ENCODE results near the gene EFNB3. TPM values are rescaled to one million over a fixed set of nuclear protein-coding genes. Genes with fewer than 3 reads are reported as not detected.
A peak's percentile ranks its signal among the peaks of the same experiment; 100 is the strongest.

The EFNB3 gene
- total RNA-seq, 1 experiment from 2014 or later = 13.1 TPM

DNA sequence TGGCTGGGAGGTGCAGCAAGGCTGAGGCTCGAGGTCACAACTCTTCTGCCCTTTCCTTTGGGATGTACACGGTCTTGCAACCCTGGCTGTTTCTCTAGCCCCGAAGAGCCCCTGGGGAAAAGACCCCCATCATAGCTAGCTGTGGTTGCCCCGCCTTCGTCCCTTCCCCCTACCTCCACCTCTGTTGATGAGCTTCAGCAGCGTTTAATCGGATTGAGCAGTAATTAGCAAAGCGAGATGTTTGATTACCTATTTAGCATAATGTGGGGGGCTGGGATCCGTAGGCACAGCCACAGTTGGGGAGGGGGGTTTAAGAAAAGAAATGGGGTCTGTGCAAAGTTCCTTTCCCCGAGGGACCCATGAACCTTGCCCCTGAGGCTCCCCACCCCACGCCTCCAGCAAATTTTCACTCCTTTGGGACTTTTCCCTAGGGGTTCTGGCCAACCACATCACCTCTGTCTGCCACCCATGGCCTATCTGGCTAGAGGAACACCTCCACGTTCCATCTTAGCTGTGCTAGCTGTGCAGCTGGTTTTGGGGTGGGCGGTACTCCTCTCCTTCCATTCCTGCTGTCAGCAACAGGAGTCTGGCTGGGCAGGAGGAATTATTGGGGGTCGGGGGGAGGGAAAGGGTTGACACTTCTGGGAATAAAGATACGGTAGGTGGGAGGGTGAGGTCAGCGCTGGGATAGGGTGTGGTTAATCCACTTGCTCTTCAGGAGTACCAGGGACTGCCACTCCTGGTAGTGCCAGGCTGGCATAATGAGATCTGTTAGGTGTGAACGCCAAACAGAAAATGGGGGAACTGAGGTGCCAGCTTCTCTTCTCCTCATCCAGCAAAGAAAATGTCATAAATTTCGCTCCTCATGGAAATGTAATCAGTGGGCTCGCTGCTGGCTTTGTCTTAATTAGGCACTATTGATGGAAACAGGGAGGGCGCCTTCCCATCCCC is 11.2 kb downstream of the EFNB3 start:
- DNase-seq (ENCODE audit: low spot score) = no peak
- in situ Hi-C loops (cut with HindIII; ENCODE audit: low sequenced_read_pairs) = no loop called here

DNA sequence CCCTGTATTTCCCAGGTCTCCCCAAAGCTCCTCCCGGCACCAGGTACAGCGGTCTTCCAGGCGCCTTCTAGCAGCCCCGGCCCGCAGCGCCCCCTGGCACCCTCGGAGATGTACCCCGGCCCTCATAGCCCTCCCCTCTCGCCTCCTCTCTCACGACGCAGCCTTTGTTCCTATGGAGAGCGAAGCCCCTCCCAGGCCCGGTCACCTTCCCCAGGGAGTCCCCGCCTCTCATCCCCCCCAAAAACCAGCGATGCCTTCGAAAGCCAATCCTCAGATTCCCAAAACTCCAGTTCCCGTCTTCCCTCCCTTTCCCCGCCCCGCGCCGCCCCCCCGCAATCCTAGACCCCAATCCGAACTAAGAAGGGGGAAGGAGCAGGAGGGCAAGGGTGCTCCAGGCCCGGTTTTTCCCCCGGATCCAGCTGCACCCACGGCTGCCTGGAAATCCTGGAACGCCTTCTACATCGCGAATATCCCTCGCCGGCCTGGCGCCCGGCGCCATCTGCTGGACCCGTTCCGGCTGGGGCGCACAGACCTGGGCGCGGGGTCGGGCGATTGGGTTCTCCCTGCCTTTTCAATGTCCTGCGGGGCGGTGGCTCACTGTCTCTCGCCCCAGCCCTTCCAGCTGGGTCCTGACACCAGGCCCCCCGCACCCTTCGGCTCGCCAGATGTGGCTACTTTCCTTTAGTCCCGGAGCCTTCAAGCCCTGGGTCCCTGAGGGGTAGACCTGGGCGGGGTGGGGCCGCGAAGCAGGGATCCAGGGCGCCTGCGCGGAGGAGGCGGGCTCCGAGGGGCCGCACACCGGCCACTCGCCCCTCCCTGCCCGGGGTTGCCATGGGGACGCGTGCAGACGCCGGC is 12.1 kb downstream of the EFNB3 start, which contains the start of gene DNAH2:
Gene DNAH2, plus strand, starts transcription at position 844 of the 855 bp plus-strand sequence. CDS start 1,991 bp downstream, outside the sequence.
- peak; percentile 81 for DNase-seq (ENCODE audit: low spot score)
- in situ Hi-C loops (cut with HindIII; ENCODE audit: low sequenced_read_pairs) = no loop called here

DNA sequence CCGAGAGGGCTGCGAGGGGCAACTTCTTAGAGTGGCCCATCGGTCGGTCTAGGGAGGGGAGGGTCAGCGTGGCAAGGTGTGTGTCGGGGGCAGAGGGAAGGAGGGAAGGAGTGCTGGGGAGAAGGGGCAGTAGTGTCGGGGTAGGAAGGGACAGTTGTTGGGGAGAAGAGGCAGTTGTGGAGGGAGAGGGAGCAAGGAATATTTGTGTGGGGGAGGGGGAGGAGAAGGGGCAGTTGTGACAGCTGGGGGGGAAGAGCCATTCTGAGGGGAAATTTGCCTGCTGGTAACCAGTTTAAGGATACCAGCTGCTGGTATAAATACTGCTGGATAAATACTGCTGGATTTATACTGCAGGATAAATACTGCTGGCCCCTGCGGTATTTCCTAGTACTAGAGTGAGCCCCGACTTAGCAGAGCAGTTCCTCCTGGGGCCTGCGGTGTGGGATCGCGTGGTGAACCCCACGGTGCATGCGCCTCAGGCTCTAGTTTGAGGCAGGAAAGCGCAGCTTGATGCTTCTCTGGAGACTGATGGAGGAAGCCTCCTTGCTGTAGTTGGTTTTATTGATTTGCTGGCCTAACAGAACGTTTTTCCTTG is 12.9 kb downstream of the EFNB3 start:
- in situ Hi-C loops (cut with HindIII; ENCODE audit: low sequenced_read_pairs) = no loop called here
- peak; percentile 22 for DNase-seq (ENCODE audit: low spot score)

DNA sequence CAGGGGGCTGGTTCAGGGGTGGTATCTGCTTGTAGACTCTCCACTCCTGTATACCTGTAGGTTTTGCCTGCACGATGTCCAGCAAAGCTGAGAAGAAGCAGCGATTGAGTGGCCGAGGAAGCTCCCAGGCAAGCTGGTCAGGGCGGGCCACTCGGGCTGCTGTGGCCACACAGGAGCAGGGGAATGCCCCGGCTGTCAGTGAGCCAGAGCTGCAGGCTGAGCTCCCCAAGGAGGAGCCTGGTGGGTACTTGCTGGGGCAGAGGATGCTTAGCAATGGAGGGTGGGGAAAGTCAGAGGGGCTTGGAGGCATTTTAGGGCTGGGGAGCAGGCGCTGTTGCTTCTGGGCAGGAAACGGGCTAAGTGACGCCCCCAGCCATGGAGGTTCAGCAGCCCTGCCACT is 14.7 kb downstream of the EFNB3 start:
- in situ Hi-C loops (cut with HindIII; ENCODE audit: low sequenced_read_pairs) = no loop called here
- DNase-seq (ENCODE audit: low spot score) = no peak

DNA sequence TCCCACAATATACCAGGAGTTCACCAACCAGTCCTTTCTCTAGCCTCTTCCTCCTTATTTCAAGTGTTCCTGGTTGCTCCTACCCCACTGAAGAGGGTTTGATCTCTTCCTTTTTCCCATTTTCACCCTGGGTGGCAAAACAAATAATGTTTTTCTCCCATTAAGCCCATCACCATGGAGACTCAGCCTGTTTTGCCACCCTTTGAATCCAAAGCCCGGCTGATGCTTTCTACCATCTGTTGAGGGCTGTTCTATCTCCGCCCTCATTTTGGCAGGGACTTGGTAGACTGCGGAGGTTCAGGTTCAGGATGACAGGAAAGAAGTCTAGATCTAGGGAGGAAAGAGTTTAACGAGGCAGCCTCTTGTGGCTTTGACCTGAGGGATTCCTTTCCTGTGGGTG is 15.1 kb downstream of the EFNB3 start:
- DNase-seq (ENCODE audit: low spot score) = peak; percentile 57
- in situ Hi-C loops (cut with HindIII; ENCODE audit: low sequenced_read_pairs) = no loop called here

DNA sequence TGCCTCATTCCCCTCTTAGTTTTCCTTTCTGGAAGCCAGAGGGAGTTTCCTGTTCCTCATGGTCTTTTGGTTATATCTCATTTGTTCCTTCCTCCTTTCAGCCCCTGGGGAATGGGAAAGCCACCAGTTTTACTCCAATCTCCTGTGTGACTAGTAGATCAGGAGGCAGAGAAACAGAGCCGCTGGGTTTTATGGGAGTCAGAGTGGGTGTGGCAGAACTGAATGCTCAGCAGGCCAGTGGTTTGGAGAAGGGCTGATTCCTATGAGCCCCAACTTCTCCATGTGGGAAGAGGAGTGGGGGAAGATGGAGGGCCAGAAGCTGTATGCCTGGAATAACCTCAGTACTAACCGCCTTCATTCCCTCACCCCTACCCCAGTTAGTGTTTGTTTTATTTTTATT is 16.6 kb downstream of the EFNB3 start:
- in situ Hi-C loops (cut with HindIII; ENCODE audit: low sequenced_read_pairs) = no loop called here
- DNase-seq (ENCODE audit: low spot score) = no peak

DNA sequence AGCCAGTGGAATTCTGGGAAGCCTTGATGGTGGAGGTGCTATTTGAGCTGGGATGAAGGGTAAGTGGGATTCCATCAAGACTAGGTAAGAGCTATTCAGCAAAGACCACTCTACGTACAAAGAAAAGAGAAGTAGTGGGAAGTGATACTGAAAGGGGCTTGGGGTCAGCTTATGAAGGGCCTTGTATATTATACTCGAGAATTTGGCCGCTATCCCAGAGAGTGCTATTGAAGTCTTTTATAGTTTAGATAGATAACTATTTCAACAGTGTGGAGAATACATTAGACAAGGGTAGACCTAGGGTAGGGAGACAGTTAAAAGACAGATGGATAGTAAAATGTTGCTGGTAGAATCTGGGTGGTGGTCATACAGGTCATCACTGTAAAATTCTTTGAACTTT is 22.9 kb downstream of the EFNB3 start:
- in situ Hi-C loops (cut with HindIII; ENCODE audit: low sequenced_read_pairs) = no loop called here
- no peak for DNase-seq (ENCODE audit: low spot score)

DNA sequence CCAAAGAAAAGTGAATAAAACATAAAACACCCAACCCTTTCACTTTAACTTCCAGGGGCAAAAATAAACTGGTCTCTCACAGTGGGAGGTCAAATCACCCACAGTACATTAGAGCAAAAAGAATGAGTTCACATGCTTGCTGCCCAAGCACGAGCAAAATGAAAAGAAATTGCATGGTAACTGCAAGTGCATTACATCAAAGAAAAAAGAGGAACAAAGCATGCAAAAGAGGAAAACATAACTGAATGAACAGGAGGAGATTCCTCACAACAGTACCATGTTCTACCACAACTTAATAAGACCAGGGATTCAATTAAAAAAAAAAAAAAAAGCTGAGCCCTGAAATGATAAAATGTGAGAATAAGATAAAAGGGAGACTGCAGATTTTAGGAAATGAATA is 24.8 kb downstream of the EFNB3 start:
- no peak for DNase-seq (ENCODE audit: low spot score)
- in situ Hi-C loops (cut with HindIII; ENCODE audit: low sequenced_read_pairs) = no loop called here

DNA sequence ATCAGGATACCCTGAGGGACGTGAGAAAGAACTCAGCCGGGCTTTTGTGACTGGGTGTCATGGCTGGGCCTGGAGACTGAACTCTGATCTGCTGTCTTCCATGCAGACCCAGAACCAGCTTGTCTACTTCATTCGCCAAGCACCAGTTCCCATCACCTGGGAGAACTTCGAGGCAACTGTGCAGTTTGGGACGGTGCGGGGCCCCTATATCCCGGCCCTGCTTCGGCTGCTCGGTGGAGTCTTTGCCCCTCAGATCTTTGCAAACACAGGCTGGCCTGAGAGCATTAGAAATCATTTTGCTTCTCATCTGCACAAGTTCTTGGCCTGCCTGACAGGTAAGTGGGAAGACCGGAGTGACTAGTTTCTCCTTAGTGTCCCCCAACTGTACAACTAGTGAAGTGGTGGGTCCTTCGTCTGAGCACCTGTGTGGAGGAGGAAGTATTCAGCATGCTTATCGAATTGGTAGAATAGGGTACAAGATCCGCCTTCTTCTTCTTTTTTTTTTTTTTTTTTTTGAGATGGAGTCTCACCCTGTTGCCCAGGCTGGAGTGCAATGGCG is 28.1 kb downstream of the EFNB3 start:
- DNase-seq (ENCODE audit: low spot score) = no peak
- in situ Hi-C loops (cut with HindIII; ENCODE audit: low sequenced_read_pairs) = no loop called here

DNA sequence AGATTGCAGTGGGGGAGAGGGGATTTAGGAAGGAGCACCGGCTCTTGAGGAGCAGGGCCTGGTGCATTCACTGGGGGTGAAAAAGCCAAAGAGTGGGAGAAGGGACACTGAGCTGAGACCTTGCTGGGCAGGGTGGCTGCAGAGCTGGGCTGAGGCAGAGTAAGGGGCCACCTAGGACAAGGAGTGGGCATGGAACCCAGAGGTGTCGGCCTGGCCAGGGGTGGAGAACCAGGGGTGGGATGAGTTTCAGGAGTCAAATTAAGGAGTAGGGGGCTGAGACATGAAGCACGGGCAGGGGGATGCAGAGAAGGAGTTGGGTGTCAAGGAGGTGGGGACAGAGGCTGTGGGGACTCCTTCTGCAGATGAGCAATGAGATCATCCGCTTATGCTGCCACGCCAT is 32.6 kb downstream of the EFNB3 start:
- no peak for DNase-seq (ENCODE audit: low spot score)
- in situ Hi-C loops (cut with HindIII; ENCODE audit: low sequenced_read_pairs) = no loop called here

DNA sequence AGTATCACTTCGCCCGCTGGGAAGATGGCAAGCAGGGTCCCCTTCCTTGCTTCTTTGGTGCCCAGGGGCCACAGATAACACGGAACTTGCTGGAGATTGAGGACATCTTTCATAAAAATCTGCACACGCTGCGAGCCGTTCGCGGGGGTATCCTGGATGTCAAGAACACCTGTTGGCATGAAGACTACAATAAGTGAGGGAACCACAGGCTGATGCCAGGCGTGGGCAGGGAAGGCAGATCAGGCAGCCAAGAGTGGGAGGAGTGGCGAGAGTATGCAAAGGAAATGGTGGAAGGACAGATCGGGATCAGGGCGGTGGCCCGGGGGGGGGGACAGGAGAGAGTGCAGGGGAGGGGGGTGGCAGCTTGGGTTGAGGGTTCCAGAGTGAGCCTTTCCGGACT is 34.7 kb downstream of the EFNB3 start:
- DNase-seq (ENCODE audit: low spot score) = no peak
- in situ Hi-C loops (cut with HindIII; ENCODE audit: low sequenced_read_pairs) = no loop called here

DNA sequence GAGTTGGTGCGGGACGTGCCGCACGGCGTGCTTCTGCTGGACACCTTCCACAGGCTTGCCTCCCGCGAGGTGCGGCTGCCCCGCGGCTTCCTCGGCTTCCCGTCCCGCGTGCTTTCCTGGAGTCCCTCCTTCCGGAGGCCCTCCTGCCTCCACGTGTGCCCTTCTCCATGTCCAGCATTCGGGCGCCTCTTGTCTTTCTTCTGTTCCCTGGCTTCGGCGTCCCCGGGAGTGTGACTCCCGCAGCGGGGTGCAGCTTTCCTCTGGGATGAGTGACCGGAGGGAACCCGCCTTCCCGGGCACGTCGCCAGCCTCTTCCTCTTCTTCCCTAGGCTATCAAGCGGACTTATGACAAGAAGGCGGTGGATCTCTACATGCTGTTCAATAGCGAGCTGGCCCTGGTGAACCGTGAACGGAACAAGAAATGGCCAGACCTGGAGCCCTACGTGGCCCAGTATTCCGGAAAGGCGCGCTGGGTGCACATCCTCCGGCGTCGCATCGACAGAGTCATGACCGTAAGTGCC is 35.5 kb downstream of the EFNB3 start:
- peak; percentile 18 for DNase-seq (ENCODE audit: low spot score)
- in situ Hi-C loops (cut with HindIII; ENCODE audit: low sequenced_read_pairs) = no loop called here

DNA sequence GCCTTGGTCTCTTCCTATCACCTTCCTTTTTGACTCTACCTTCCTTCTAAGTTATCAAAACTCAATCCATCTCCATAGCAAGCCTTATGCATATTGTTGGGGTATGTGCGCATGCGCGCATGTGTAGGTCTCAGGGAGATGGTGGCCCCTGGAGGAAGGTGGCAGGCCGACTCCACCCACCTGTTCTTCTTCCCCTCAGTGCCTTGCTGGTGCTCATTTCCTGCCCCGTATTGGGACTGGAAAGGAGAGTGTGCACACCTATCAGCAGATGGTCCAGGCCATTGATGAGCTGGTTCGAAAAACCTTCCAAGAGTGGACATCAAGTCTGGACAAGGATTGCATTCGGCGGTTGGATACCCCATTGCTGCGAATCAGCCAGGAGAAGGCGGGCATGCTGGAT is 37.7 kb downstream of the EFNB3 start:
- in situ Hi-C loops (cut with HindIII; ENCODE audit: low sequenced_read_pairs) = no loop called here

DNA sequence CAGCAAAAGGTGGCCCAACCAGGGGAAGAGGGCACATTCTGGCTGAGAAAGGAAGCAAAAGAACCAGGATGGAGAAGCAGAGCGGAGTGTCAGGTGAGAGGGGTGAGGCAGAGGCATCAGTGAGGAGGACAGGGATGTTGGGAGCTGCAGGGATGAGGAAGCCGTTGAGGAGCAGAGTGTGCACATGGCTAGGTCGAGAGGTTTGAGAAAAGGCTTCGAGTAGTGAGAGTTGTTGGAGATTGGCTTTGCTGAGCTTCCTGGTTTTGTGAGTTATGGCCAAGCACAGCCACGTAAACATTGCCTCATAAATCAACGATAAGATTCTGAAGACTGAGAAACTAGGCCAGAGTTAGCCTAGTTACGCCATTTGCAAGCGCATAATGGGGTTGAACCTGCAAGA is 39.4 kb downstream of the EFNB3 start:
- no peak for DNase-seq (ENCODE audit: low spot score)
- in situ Hi-C loops (cut with HindIII; ENCODE audit: low sequenced_read_pairs) = no loop called here

More for the DNA sequence above, 37.7 kb downstream of the EFNB3 start:
- DNase-seq (ENCODE audit: low spot score) = no peak

DNA sequence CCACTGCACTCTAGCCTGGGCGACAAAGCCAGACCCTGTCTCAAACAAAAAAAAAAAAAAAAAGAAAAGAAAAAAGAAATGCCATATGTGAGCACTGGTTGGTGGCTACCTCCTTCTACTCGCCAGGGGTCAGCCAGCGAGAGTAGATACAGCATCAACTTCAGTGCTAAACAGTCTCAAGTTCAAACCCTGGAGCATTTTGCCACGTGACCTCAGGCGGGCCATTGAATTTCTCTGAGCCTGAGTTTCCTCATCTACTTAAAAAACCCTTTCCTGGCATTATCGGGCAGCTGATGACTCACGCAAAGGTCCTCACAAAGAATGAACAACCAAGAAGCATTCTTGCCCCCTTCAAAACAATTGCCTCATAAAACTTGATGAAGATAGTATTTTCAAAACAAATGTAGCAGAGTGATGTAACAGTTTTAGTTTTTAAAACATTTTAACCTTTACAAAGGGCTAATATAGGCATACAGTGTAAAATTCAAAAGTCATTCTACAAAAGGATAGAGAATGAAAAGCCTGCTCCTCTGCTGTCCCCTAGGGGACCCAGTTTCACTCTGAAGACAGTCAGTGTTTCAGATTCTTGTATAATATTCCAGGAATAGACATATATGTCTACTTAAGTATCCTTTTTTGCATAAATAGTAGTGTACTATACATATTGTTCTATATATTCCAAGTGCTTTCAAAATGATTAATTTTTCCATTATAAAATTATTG is 40.9 kb downstream of the EFNB3 start:
- no peak for DNase-seq (ENCODE audit: low spot score)
- in situ Hi-C loops (cut with HindIII; ENCODE audit: low sequenced_read_pairs) = no loop called here

DNA sequence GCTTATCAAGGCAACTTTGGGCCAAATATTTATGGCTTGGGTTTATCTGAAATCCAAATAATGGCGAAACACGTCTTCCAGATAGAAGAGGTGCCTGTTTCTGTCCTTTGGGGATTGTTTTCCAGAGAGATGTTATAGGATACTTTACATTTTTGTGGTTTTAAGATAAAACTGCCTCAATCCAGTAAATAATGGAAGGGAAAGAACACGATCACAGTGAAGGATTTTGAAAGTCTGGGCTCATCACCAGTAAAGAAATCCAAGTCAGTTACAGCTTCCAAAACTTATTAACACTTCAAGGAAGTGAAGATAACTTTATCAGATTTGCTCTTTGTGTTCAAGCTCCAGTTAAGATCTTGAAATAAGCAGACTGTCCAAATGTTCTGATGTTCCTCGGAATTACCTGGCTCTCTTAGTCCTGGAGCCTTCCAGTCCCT is 42.7 kb downstream of the EFNB3 start:
- no peak for DNase-seq (ENCODE audit: low spot score)
- in situ Hi-C loops (cut with HindIII; ENCODE audit: low sequenced_read_pairs) = no loop called here

DNA sequence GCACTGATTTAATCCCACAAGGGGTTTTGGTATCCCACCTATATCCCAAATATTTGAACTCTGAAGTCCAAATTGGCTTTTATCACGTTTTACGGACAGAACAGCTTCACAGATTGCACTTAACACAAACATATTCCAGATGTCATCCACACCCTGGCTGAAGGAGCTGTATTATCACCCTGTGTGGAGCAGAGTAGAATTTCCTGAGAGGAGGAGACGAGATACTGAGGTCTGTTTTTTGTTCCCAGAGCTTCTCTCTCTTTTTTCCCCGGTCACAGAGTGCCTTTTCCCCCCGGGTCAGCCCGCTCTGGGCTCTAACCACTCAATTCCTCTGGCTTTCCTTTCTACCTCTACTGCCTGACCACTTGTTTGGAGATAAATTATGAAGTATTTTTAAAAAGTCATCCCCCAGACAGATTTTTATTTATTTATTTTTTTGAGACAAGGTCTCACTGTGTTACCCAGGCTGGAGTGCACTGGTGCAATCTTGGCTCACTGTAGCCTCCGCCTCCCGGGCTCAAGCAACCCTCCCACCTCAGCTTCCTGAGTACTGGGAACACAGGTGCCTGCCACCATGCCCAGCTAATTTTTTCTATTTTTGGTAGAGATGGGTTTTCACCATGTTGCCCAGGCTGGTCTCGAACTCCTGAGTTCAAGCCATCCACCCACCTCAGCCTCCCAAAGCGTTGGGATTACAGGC is 43.2 kb downstream of the EFNB3 start:
- in situ Hi-C loops (cut with HindIII; ENCODE audit: low sequenced_read_pairs) = no loop called here
- no peak for DNase-seq (ENCODE audit: low spot score)

DNA sequence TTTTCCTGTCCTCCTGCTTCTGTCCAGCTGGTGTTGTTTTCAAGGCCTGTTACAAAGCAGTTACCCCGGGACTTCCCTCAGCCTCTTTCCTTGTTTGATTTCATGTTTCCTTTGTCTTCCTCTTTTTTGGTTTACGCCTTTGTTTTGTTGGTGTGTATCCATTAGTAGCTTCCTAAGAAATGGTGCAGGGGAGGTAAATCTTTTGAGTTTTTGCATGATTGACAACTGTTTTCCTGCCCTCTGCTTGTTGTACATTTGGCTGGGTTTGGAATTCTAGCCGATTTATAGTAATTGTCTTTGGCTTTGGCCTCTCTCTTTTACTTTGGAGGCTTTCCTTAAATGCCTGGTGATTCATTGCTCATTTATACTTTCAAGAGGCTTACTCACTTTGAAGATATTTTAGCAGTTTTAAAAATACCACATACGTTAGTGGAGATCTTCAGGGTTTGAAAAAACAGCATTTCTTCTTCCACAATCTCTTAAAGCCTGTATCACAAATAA is 45.4 kb downstream of the EFNB3 start:
- no peak for DNase-seq (ENCODE audit: low spot score)
- in situ Hi-C loops (cut with HindIII; ENCODE audit: low sequenced_read_pairs) = no loop called here
